OCI-LY1 (cell line): Measurements from ENCODE around the gene DIPK1C.

Experiments used
- CTCF ChIP-seq: fragments of 200-600 bp; sonication (generic), shearing (Covaris generic); IDR thresholded peaks from 2 replicates; pipeline ENCODE4 v1.5.1; 2017; ENCODE audit warnings: mild to moderate bottlenecking, antibody characterized with exemption, low read length, moderate library complexity, mixed read lengths
- EZH2 ChIP-seq: fragments of 200-600 bp; sonication (generic), shearing (Covaris generic); IDR thresholded peaks from 2 replicates; pipeline ENCODE4 v1.8.0; 2017; ENCODE audit warnings: borderline replicate concordance, mixed run types, mild to moderate bottlenecking, antibody characterized with exemption, low read length, moderate library complexity, mixed read lengths

- TF ChIP-seq CTCF (no peak), EZH2 (no peak)
Measured at GRCh38 chr18:74389171-74389927, 67.8 kb downstream of the DIPK1C start.
